Endothelial cell (in vitro differentiated cells): ENCODE results near the gene BMPR1B. TPM values are rescaled to one million over a fixed set of nuclear protein-coding genes. Genes with fewer than 3 reads are reported as not detected.

Experiments used
- DNase-seq: peaks from one replicate; pipeline ENCODE4 v3.0.0; 2021; ENCODE audit warnings: low spot score
- H3K27ac Mint-ChIP-seq: one replicate; pipeline ENCODE4 v1.8.0; 2021; ENCODE audit warnings: mixed read lengths, inconsistent platforms; ENCODE audit not compliant: unreplicated experiment
- H3K27me3 Mint-ChIP-seq: one replicate; pipeline ENCODE4 v1.8.0; 2021; ENCODE audit warnings: mild to moderate bottlenecking, moderate library complexity, mixed read lengths, inconsistent platforms; ENCODE audit not compliant: unreplicated experiment
- H3K36me3 Mint-ChIP-seq: one replicate; pipeline ENCODE4 v1.8.0; 2021; ENCODE audit warnings: mild to moderate bottlenecking, low read depth, mixed read lengths, inconsistent platforms; ENCODE audit not compliant: unreplicated experiment
- H3K4me1 Mint-ChIP-seq: one replicate; pipeline ENCODE4 v1.8.0; 2021; ENCODE audit warnings: mild to moderate bottlenecking, mixed read lengths, inconsistent platforms; ENCODE audit not compliant: unreplicated experiment
- H3K4me3 Mint-ChIP-seq: one replicate; pipeline ENCODE4 v1.8.0; 2021; ENCODE audit warnings: mild to moderate bottlenecking, mixed read lengths, inconsistent platforms; ENCODE audit not compliant: unreplicated experiment
- H3K9me3 Mint-ChIP-seq: one replicate; pipeline ENCODE4 v1.8.0; 2021; ENCODE audit warnings: mixed read lengths, inconsistent platforms; ENCODE audit not compliant: unreplicated experiment
- total RNA-seq: library from RNA; stranded (reverse); fragmentation: NEBNext Ultra II Directional; extraction: Animal tissue kit (Norgen Biotek cat#: 25700); gene quantifications from one replicate; pipeline ENCODE4 v1.2.1, GENCODE V29; 2021; ENCODE audit not compliant: unreplicated experiment
- TF ChIP-seq, protein P1 (sequence below): fragments of 200-600 bp; sonication (generic); IDR thresholded peaks from one replicate; pipeline ENCODE4 v1.5.0; 2021; ENCODE audit warnings: antibody characterized with exemption; ENCODE audit not compliant: unreplicated experiment

The BMPR1B gene
- total RNA-seq, 1 donor from 2014 or later: 5.4 TPM

DNA sequence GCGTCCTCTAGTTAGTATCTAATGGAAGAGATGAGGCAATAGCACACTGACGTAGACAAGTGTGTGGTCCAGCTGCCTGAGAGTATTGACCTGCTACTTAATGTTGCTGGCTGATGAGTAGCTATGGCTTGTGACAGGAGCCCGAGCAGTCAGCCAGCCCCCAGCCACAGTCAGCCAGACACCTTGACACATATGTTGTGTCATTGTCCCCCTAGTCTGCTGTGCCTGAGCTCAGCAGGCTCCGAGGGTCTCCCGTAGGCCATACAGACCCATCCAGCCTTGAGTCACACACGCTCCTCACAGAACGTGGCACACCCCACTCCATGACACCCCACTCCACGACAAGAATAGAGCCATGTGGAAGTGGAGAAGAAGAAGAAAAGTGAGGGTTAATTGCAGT, 428.9 kb downstream of the BMPR1B start:
- no peak for DNase-seq
- peaks cover 2% of the 10 kb centered on the region for H3K27me3 Mint-ChIP-seq
- no peak overlapping the region for H3K4me3 Mint-ChIP-seq
- H3K27ac Mint-ChIP-seq: no peak overlapping the region
- TF ChIP-seq, protein P1, sequence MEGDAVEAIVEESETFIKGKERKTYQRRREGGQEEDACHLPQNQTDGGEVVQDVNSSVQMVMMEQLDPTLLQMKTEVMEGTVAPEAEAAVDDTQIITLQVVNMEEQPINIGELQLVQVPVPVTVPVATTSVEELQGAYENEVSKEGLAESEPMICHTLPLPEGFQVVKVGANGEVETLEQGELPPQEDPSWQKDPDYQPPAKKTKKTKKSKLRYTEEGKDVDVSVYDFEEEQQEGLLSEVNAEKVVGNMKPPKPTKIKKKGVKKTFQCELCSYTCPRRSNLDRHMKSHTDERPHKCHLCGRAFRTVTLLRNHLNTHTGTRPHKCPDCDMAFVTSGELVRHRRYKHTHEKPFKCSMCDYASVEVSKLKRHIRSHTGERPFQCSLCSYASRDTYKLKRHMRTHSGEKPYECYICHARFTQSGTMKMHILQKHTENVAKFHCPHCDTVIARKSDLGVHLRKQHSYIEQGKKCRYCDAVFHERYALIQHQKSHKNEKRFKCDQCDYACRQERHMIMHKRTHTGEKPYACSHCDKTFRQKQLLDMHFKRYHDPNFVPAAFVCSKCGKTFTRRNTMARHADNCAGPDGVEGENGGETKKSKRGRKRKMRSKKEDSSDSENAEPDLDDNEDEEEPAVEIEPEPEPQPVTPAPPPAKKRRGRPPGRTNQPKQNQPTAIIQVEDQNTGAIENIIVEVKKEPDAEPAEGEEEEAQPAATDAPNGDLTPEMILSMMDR: no peak
- H3K9me3 Mint-ChIP-seq: no peaks in the 10 kb centered on the region
- peaks cover under 1% of the 10 kb centered on the region for H3K4me1 Mint-ChIP-seq
- H3K36me3 Mint-ChIP-seq: no peaks in the 10 kb centered on the region

- TF ChIP-seq, protein P1: no peak
- DNase-seq: no peak
- peaks cover 5% of the 10 kb centered on the region for H3K27me3 Mint-ChIP-seq
- H3K36me3 Mint-ChIP-seq: no peaks in the 10 kb centered on the region
- H3K4me1 Mint-ChIP-seq: no peaks in the 10 kb centered on the region
- no peak overlapping the region for H3K4me3 Mint-ChIP-seq
- H3K27ac Mint-ChIP-seq: no peak overlapping the region
- H3K9me3 Mint-ChIP-seq: no peaks in the 10 kb centered on the region
Observed at GRCh38 chr4:95188701-95189370, 431.1 kb downstream of the BMPR1B start.

GRCh38 chr4:95190751-95191436, 433.1 kb downstream of the BMPR1B start:
- TF ChIP-seq, protein P1: no peak
- Mint-ChIP-seq H3K9me3 (no peaks in the 10 kb centered on the region), H3K4me3 (no peak overlapping the region), H3K36me3 (no peaks in the 10 kb centered on the region), H3K4me1 (no peaks in the 10 kb centered on the region), H3K27me3 (peaks cover 5% of the 10 kb centered on the region), H3K27ac (no peak overlapping the region)
- DNase-seq: no peak

GRCh38 chr4:95191537-95191936, 433.8 kb downstream of the BMPR1B start:
- no peak overlapping the region for H3K27ac Mint-ChIP-seq
- no peaks in the 10 kb centered on the region for H3K9me3 Mint-ChIP-seq
- TF ChIP-seq, protein P1: no peak
- peaks cover 5% of the 10 kb centered on the region for H3K27me3 Mint-ChIP-seq
- no peaks in the 10 kb centered on the region for H3K4me1 Mint-ChIP-seq
- H3K4me3 Mint-ChIP-seq: no peak overlapping the region
- no peak for DNase-seq
- no peaks in the 10 kb centered on the region for H3K36me3 Mint-ChIP-seq
